ENCODE measurements around the gene CGB7.
A peak's percentile ranks its signal among the peaks of the same experiment; 100 is the strongest.

The CGB7 gene

GRCh38 chr19:49084206-49085019 lies 26.9 kb upstream of the CGB7 start (continued):
- TF ChIP-seq ZNF280C (tag by site-specific recombination; IDR thresholded peaks at IDR 0.05) (no peak), ZNF549 (tag by site-specific recombination; IDR thresholded peaks at IDR 0.05) (no peak), HIC1 (tag by site-specific recombination; IDR thresholded peaks at IDR 0.05) (no peak), ZBTB7A (tag by site-specific recombination; IDR thresholded peaks at IDR 0.05; ENCODE audit: low read depth) (no peak), ZNF416 (tag by site-specific recombination; IDR thresholded peaks at IDR 0.05) (no peak), ZNF280D (tag by site-specific recombination; IDR thresholded peaks at IDR 0.05) (no peak), ZNF776 (tag by site-specific recombination; IDR thresholded peaks at IDR 0.05; ENCODE audit: borderline replicate concordance) (no peak), PRDM4 (tag by site-specific recombination; IDR thresholded peaks at IDR 0.05) (no peak), ZNF513 (tag by site-specific recombination; IDR thresholded peaks at IDR 0.05) (no peak), ZNF2 (tag by site-specific recombination; IDR thresholded peaks at IDR 0.05) (peak; percentile 12; the same call in 1 of the 2 replicates), SETDB1 (IDR thresholded peaks at IDR 0.05; ENCODE audit: insufficient read length, low read length) (no peak), ZNF138 (tag by site-specific recombination; IDR thresholded peaks at IDR 0.05; ENCODE audit: borderline replicate concordance) (no peak), ZNF580 (tag by site-specific recombination; IDR thresholded peaks at IDR 0.05) (no peak), ZNF112 (tag by site-specific recombination; IDR thresholded peaks at IDR 0.05) (no peak), ZBTB11 (tag by site-specific recombination; conservative IDR thresholded peaks at IDR 0.05; ENCODE audit: low read depth) (no peak), ZSCAN18 (tag by site-specific recombination; IDR thresholded peaks at IDR 0.05) (0 out of 2 replicates have a peak, but pooled peaks have one; percentile 81), BCL11B (tag by site-specific recombination; IDR thresholded peaks at IDR 0.05; ENCODE audit: low read depth) (no peak), ZNF510 (tag by site-specific recombination; IDR thresholded peaks at IDR 0.05; ENCODE audit: insufficient replicate concordance) (no peak)

All from HEK293 (cell line).